AG08396 (cell line): ENCODE measurements around the gene RIT1.
"Not testable (repeated sequence)": the region's sequence is repeated elsewhere in the genome, so short reads cannot be mapped to it uniquely, and the experiment has no call there.

ENCODE experiments used
- DNase-seq: peaks from one replicate; pipeline ENCODE4 v3.0.0; 2012; ENCODE audit warnings: low spot score, mixed read lengths

RIT1 gene

GRCh38 chr1:155933591-155934096, 22.5 kb upstream of the RIT1 start:
- DNase-seq, result no peak

GRCh38 chr1:155932487-155932886, 21.3 kb upstream of the RIT1 start:
- no peak for DNase-seq

GRCh38 chr1:155932081-155932480, 20.9 kb upstream of the RIT1 start:
- DNase-seq, result no peak

GRCh38 chr1:155931332-155932038, 20.3 kb upstream of the RIT1 start:
- DNase-seq, result no peak

GRCh38 chr1:155930725-155931124, 19.6 kb upstream of the RIT1 start:
- not testable (repeated sequence) for DNase-seq

- no peak for DNase-seq
Observed at GRCh38 chr1:155929057-155929456, 17.9 kb upstream of the RIT1 start.

GRCh38 chr1:155925506-155925905, 14.4 kb upstream of the RIT1 start:
- DNase-seq, result no peak

- no peak for DNase-seq
Observed at GRCh38 chr1:155920717-155921116, 9.6 kb upstream of the RIT1 start.

GRCh38 chr1:155919801-155920200, 8.7 kb upstream of the RIT1 start:
- DNase-seq, result no peak

- no peak for DNase-seq
Observed at GRCh38 chr1:155918660-155919059, 7.5 kb upstream of the RIT1 start.

- DNase-seq, result peak; percentile 76
Observed at GRCh38 chr1:155913969-155914757, 3.0 kb upstream of the RIT1 start.

GRCh38 chr1:155912056-155912536, 947 bp upstream of the RIT1 start:
- DNase-seq, result no peak

GRCh38 chr1:155910621-155911121, 478 bp downstream of the RIT1 start:
- no peak for DNase-seq

GRCh38 chr1:155909894-155910293, 1.3 kb downstream of the RIT1 start:
- DNase-seq, result no peak

GRCh38 chr1:155904261-155904660, 6.9 kb downstream of the RIT1 start:
- no peak for DNase-seq

GRCh38 chr1:155900161-155900560, 11.0 kb downstream of the RIT1 start:
- no peak for DNase-seq

GRCh38 chr1:155899683-155900082, 11.5 kb downstream of the RIT1 start:
- no peak for DNase-seq

- DNase-seq, result no peak
Observed at GRCh38 chr1:155898888-155899287, 12.3 kb downstream of the RIT1 start.

GRCh38 chr1:155897746-155898145, 13.4 kb downstream of the RIT1 start:
- no peak for DNase-seq

- not testable (repeated sequence) for DNase-seq
Observed at GRCh38 chr1:155896476-155896875, 14.7 kb downstream of the RIT1 start.

- DNase-seq, result not testable (repeated sequence)
Observed at GRCh38 chr1:155895617-155896016, 15.5 kb downstream of the RIT1 start.

- peak; percentile 68 for DNase-seq
Observed at GRCh38 chr1:155893389-155894142, 17.6 kb downstream of the RIT1 start.
